Astrocyte (in vitro differentiated cells and primary cell): ENCODE results near the gene CYP27A1.

Source experiments
- EZH2 ChIP-seq: IDR thresholded peaks from 2 replicates; pipeline ENCODE4 v1.6.1; 2012; ENCODE audit warnings: mild to moderate bottlenecking, low read length, inconsistent platforms; ENCODE audit not compliant: insufficient read depth
- TF ChIP-seq, protein P1 (sequence below): IDR thresholded peaks from 2 replicates; pipeline ENCODE4 v1.5.1; 2011; ENCODE audit warnings: low read depth, mild to moderate bottlenecking, inconsistent platforms, low read length, moderate library complexity; ENCODE audit not compliant: insufficient read depth

DNA sequence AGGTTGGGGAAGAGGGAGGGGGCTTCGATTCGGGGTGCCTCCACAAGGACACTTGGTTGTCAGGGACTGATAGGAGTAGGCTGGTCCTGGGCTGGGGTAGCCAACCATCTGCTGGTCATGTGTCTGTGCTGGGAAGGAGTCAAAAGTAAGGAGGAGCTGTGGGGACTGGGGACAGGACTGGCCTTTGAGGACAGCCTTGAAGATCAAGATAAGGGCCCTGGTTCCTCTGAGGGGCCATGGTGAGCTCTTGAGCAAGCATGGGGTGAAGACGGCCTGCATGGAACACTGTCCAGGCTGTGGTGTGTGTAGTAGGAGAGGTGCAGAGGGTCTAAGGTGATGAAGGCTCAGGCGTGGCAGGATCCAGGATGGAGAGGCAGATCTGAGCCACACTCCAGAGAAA is 1.7 kb downstream of the CYP27A1 start:
- TF ChIP-seq, protein P1, sequence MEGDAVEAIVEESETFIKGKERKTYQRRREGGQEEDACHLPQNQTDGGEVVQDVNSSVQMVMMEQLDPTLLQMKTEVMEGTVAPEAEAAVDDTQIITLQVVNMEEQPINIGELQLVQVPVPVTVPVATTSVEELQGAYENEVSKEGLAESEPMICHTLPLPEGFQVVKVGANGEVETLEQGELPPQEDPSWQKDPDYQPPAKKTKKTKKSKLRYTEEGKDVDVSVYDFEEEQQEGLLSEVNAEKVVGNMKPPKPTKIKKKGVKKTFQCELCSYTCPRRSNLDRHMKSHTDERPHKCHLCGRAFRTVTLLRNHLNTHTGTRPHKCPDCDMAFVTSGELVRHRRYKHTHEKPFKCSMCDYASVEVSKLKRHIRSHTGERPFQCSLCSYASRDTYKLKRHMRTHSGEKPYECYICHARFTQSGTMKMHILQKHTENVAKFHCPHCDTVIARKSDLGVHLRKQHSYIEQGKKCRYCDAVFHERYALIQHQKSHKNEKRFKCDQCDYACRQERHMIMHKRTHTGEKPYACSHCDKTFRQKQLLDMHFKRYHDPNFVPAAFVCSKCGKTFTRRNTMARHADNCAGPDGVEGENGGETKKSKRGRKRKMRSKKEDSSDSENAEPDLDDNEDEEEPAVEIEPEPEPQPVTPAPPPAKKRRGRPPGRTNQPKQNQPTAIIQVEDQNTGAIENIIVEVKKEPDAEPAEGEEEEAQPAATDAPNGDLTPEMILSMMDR = no peak
- no peak for TF ChIP-seq EZH2
